ENCODE results near the gene FOXN3.
"Not testable (repeated sequence)": the region's sequence is repeated elsewhere in the genome, so short reads cannot be mapped to it uniquely, and the experiment has no call there.

FOXN3 gene

DNA sequence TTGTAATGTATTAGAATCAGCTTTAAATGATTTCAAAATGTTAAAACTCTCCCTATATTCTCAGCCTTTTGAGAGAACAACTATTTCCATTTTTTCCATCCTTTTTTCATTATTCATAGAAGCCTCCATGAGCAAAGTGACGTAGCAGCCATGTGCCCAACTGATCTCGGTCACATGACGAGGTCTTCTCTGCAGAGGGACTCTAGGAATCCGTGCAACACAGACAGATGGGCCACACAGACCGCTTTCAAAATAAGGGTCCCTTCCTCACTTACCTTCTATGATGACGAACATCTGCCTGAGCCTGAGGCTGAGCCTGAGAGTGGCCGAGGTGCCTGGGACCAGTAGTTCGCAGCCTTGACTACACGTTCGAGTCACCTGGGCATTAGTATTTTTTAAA, 293.8 kb downstream of the FOXN3 start:
- DNase-seq (ENCODE audit: low spot score) = no peak
- TF ChIP-seq CTCF (IDR thresholded peaks at IDR 0.05; ENCODE audit: extremely low read depth, missing control alignments) = no peak

GRCh38 chr14:89121968-89122620, 294.9 kb downstream of the FOXN3 start:
- no peak for DNase-seq (ENCODE audit: low spot score)
- TF ChIP-seq CTCF (IDR thresholded peaks at IDR 0.05; ENCODE audit: extremely low read depth, missing control alignments) = no peak

GRCh38 chr14:89117012-89117411, 300.0 kb downstream of the FOXN3 start:
- DNase-seq (ENCODE audit: low spot score) = no peak
- TF ChIP-seq CTCF (IDR thresholded peaks at IDR 0.05; ENCODE audit: extremely low read depth, missing control alignments) = no peak

DNA sequence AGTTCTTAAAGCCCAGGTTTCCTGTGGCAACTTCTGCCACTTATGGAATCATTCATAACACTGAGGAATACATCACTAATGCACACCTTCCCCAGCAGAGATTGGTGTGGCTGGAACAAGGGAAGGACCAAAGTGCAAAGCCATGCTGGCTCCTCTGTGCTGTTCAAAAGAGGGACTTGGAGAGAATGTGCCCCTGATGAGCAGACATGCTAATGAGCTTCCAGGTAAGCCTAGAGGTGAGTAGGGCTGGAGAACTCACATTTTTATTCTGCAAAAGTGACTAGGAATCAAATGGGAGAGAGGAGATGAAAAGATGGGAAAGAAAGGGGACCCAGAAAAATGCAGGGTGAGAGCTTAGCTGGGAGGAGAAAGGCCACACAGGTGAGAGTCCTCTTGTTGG, 302.9 kb downstream of the FOXN3 start:
- no peak for DNase-seq (ENCODE audit: low spot score)
- TF ChIP-seq CTCF (IDR thresholded peaks at IDR 0.05; ENCODE audit: extremely low read depth, missing control alignments) = no peak

GRCh38 chr14:89112720-89113119, 304.3 kb downstream of the FOXN3 start:
- DNase-seq (ENCODE audit: low spot score) = no peak
- no peak for TF ChIP-seq CTCF (IDR thresholded peaks at IDR 0.05; ENCODE audit: extremely low read depth, missing control alignments)

DNA sequence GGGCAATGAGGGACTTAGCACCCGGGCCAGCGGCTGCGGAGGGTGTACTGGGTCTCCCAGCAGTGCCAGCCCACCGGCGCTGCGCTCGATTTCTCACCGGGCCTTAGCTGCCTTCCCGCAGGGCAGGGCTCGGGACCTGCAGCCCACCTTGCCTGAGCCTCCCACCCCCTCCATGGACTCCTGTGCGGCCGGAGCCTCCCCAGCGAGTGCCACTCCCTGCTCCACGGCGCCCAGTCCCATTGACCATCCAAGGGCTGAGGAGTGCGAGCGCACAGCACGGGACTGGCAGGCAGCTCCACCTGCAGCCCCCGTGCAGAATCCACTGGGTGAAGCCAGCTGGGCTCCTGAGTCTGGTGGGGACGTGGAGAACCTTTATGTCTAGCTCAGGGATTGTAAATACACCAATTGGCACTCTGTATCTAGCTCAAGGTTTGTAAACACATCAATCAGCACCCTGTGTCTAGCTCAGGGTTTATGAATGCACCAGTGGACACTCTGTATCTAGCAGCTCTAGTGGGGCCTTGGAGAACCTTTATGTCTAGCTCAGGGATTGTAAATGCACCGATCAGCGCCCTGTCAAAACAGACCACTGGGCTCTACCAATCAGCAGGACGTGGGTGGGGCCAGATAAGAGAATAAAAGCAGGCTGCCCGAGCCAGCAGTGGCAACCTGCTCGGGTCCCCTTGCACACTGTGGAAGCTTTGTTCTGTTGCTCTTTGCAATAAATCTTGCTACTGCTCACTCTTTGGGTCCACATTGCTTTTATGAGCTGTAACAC, 305.1 kb downstream of the FOXN3 start:
- DNase-seq (ENCODE audit: low spot score) = not testable (repeated sequence)

DNA sequence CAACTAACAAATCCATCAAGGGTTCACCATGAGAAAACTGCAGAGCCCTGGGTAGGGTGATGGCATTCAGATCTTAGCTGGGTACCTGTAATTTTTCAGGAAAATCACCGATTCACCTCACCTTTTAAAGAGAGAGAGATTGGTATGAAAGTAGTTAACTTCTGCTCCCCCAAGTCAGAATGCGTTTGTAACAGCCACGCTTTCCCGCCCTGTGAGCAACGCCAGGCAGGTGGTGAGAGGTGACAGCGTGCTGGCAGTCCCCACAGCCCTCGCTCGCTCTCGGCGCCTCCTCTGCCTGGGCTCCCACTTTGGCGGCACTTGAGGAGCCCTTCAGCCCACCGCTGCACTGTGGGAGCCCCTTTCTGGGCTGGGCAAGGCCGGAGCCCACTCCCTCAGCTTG, 305.8 kb downstream of the FOXN3 start:
- not testable (repeated sequence) for DNase-seq (ENCODE audit: low spot score)

- no peak for DNase-seq (ENCODE audit: low spot score)
- no peak for TF ChIP-seq CTCF (IDR thresholded peaks at IDR 0.05; ENCODE audit: extremely low read depth, missing control alignments)
Measured at GRCh38 chr14:89110110-89110509, 306.9 kb downstream of the FOXN3 start.
